HepG2 (cell line): ENCODE measurements around the gene SOX4. TPM values are rescaled to one million over a fixed set of nuclear protein-coding genes. Genes with fewer than 3 reads are reported as not detected.

Experiments
- AFF4 ChIP-seq: sonication (generic); formaldehyde crosslinking; IDR thresholded peaks from 2 replicates; pipeline ENCODE4 v1.4.0; 2020; ENCODE audit warnings: missing genetic modification reagents
- CAMTA2 ChIP-seq: sonication (generic); formaldehyde crosslinking; IDR thresholded peaks from 2 replicates; pipeline ENCODE4 v1.4.0; 2020; ENCODE audit warnings: mild to moderate bottlenecking, missing genetic modification reagents, borderline replicate concordance
- CBX5 ChIP-seq: sonication (generic); formaldehyde crosslinking; IDR thresholded peaks from 2 replicates; pipeline ENCODE4 v1.4.0; 2020; ENCODE audit warnings: missing genetic modification reagents, borderline replicate concordance
- CREB1 ChIP-seq, 2 experiments: fragments of 450-650 bp in 1 of 2; IDR thresholded peaks; 2 replicates each; pipeline ENCODE4 v1.6.1; 2016 to 2017; ENCODE audit warnings: control low read depth in 1 of 2, mild to moderate bottlenecking in 1 of 2, missing compliant biosample characterization in 1 of 2, missing genetic modification characterization in 1 of 2
- FOXA3 ChIP-seq: IDR thresholded peaks from 2 replicates; pipeline ENCODE4 v1.6.1; 2016; ENCODE audit warnings: missing genetic modification reagents, missing compliant biosample characterization
- HOMEZ ChIP-seq: IDR thresholded peaks from 2 replicates; pipeline ENCODE4 v1.6.1; 2016; ENCODE audit warnings: low read depth
- JUNB ChIP-seq: sonication (generic); formaldehyde crosslinking; IDR thresholded peaks from 2 replicates; pipeline ENCODE4 v1.8.0; 2022; ENCODE audit warnings: missing genetic modification reagents, mild to moderate bottlenecking, borderline replicate concordance
- PHF8 ChIP-seq: sonication (generic); formaldehyde crosslinking; IDR thresholded peaks from 2 replicates; pipeline ENCODE4 v1.5.0; 2020; ENCODE audit warnings: missing genetic modification reagents
- POLR2A ChIP-seq, 2 experiments: IDR thresholded peaks; 2 replicates each; pipeline ENCODE4 v1.6.1; 2011; ENCODE audit warnings: low read depth in 2 of 2, low read length in 2 of 2, mild to moderate bottlenecking in 1 of 2, moderate library complexity in 1 of 2; ENCODE audit not compliant: insufficient read depth in 1 of 2
- RAD21 ChIP-seq: fragments of 450-650 bp; formaldehyde crosslinking; IDR thresholded peaks from 2 replicates; pipeline ENCODE4 v1.5.0; 2020; ENCODE audit warnings: mild to moderate bottlenecking
- TAF1 ChIP-seq: sonication (generic); formaldehyde crosslinking; IDR thresholded peaks from 2 replicates; pipeline ENCODE4 v1.4.0; 2020; ENCODE audit warnings: missing genetic modification reagents
- TFDP2 ChIP-seq: sonication (generic); formaldehyde crosslinking; IDR thresholded peaks from 2 replicates; pipeline ENCODE4 v1.4.0; 2020; ENCODE audit warnings: missing genetic modification reagents
- TSC22D2 ChIP-seq: sonication (generic); formaldehyde crosslinking; IDR thresholded peaks from 2 replicates; pipeline ENCODE4 v1.5.1; 2020; ENCODE audit warnings: missing genetic modification reagents, mild to moderate bottlenecking, borderline replicate concordance
- ZBTB37 ChIP-seq: sonication (generic); formaldehyde crosslinking; IDR thresholded peaks from 2 replicates; pipeline ENCODE4 v1.4.0; 2020; ENCODE audit warnings: mild to moderate bottlenecking, missing genetic modification reagents
- ZNF281 ChIP-seq: sonication (generic); formaldehyde crosslinking; IDR thresholded peaks from 2 replicates; pipeline ENCODE4 v1.4.0; 2020; ENCODE audit warnings: missing genetic modification reagents, borderline replicate concordance
- ZNF558 ChIP-seq: sonication (generic); formaldehyde crosslinking; IDR thresholded peaks from 2 replicates; pipeline ENCODE4 v1.9.0; 2022; ENCODE audit warnings: mild to moderate bottlenecking, missing genetic modification reagents, borderline replicate concordance
- ZNF629 ChIP-seq: sonication (generic); formaldehyde crosslinking; conservative IDR thresholded peaks from 2 replicates; pipeline ENCODE4 v1.5.0; 2020; ENCODE audit warnings: missing genetic modification reagents
- ZNF7 ChIP-seq: IDR thresholded peaks from 2 replicates; pipeline ENCODE4 v1.6.1; 2016; ENCODE audit warnings: missing biosample characterization, missing genetic modification reagents
- ZSCAN20 ChIP-seq: sonication (generic); formaldehyde crosslinking; IDR thresholded peaks from 2 replicates; pipeline ENCODE4 v1.4.0; 2020; ENCODE audit warnings: missing genetic modification reagents, mild to moderate bottlenecking, borderline replicate concordance
- polyA plus RNA-seq, 8 experiments: library from polyadenylated mRNA; depleted of rRNA in 3 of 8; stranded (reverse) in 7 of 8; unstranded in 1 of 8; fragments of >200 nt; fragmentation: Illumina TruSeq in 4 of 8; extraction: Trizol in 4 of 8; gene quantifications; 2 replicates each; pipeline versions ENCODE4 v1.2.1 to v1.2.3, GENCODE V29; 2011 to 2016; ENCODE audit warnings: low read depth in 4 of 8, missing spikeins in 1 of 8, mixed read lengths in 1 of 8; ENCODE audit not compliant: insufficient read depth in 1 of 8
- total RNA-seq, 5 experiments: library from RNA; depleted of rRNA; stranded (reverse); fragments of >200 nt; fragmentation: Illumina TruSeq; extraction: Trizol; gene quantifications; 2 replicates each; pipeline ENCODE4 v1.2.3, GENCODE V29; 2016; ENCODE audit warnings: low read depth in 1 of 5

Gene SOX4
- total and polyA plus RNA-seq, 2 of the 13 experiments (the other 11 are each of a cell fraction or from before 2014, with no cell fraction given), result 2.6 to 3.4 TPM

GRCh38 chr6:21593412-21593926 is at the start of gene SOX4 (continued):
- 0 out of 2 replicates have a peak, but pooled peaks have one; percentile 10 for TF ChIP-seq ZNF281
- no peak for TF ChIP-seq CREB1 (IDR thresholded peaks at IDR 0.05)
- peak; percentile 75 for TF ChIP-seq CREB1 (CRISPR knock-in tag; IDR thresholded peaks at IDR 0.05)
- no peak for TF ChIP-seq ZSCAN20 (CRISPR knock-in tag)
- TF ChIP-seq HOMEZ (CRISPR knock-in tag), result peak; percentile 70; the same call in 1 of the 2 replicates
- TF ChIP-seq TFDP2 (CRISPR knock-in tag), result peak; percentile 50; the same call in 1 of the 2 replicates
- TF ChIP-seq RAD21 (CRISPR knock-in tag), result no peak
- TF ChIP-seq ZNF558 (CRISPR knock-in tag), result no peak
- TF ChIP-seq CAMTA2 (CRISPR knock-in tag), result no peak
- peak; percentile 47; the same call in 1 of the 2 replicates for TF ChIP-seq PHF8
- peak; percentile 69; the same call in 1 of the 2 replicates for TF ChIP-seq TAF1 (CRISPR knock-in tag)
- TF ChIP-seq FOXA3 (CRISPR knock-in tag), result 0 out of 2 replicates have a peak, but pooled peaks have one; percentile 2
- TF ChIP-seq ZBTB37 (CRISPR knock-in tag), result no peak
- 0 out of 2 replicates have a peak, but pooled peaks have one; percentile 9 for TF ChIP-seq ZNF629 (CRISPR knock-in tag)
- no peak for TF ChIP-seq TSC22D2
- TF ChIP-seq ZNF7, result no peak
- TF ChIP-seq JUNB, result no peak
- TF ChIP-seq POLR2A (IDR thresholded peaks at IDR 0.05; ENCODE audit: insufficient read depth in 1 of 2, low read depth in 2 of 2, low read length in 2 of 2), result peak; percentile 75 to 76
- 0 out of 2 replicates have a peak, but pooled peaks have one; percentile 47 for TF ChIP-seq CBX5 (CRISPR knock-in tag)
- TF ChIP-seq AFF4 (CRISPR knock-in tag), result peak; percentile 73; the same call in 1 of the 2 replicates
